ENCODE measurements around the gene FAM53A. TPM values are rescaled to one million over a fixed set of nuclear protein-coding genes. Genes with fewer than 3 reads are reported as not detected.

Gene FAM53A
- total RNA-seq, 1 experiment from 2014 or later, result 3.1 TPM

DNA sequence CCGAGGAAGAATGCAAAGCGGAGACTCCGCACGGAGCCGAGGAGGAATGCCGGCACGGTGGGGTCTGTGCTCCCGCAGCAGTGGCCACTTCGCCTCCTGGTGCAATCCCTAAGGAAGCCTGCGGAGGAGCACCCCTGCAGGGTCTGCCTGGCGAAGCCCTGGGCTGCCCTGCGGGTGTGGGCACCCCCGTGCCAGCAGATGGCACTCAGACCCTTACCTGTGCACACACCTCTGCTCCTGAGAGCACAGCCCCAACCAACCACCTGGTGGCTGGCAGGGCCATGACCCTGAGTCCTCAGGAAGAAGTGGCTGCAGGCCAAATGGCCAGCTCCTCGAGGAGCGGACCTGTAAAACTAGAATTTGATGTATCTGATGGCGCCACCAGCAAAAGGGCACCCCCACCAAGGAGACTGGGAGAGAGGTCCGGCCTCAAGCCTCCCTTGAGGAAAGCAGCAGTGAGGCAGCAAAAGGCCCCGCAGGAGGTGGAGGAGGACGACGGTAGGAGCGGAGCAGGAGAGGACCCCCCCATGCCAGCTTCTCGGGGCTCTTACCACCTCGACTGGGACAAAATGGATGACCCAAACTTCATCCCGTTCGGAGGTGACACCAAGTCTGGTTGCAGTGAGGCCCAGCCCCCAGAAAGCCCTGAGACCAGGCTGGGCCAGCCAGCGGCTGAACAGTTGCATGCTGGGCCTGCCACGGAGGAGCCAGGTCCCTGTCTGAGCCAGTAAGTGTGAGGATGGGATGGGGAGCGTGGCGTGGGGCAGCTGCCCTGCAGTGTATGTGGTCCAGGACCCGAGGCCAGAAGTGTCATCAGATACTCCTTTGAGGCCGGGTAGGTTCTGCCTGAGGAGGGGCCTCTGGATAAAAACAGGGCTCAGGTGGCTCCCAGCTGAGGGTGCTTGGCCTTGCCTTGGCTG is 44.2 kb upstream of the FAM53A start:
- POLR2A ChIA-PET (ENCODE audit: unreplicated experiment), result no interaction called here
- CTCF ChIA-PET, result no interaction called here
- H3K4me2 ChIP-seq (ENCODE audit: low read length), result peak overlapping the region; percentile 70
- DNase-seq (no peak), ATAC-seq (no peak)
- BruUV-seq (replicated peaks), result no TSS peak
- H3K79me2 ChIP-seq (ENCODE audit: low read length), result peaks cover 63% of the 10 kb centered on the region
- TF ChIP-seq EZH2 (IDR thresholded peaks at IDR 0.05; ENCODE audit: low read length, unreplicated experiment), result no peak
- TF ChIP-seq CTCF (conservative IDR thresholded peaks at IDR 0.05; ENCODE audit: low read depth, low read length), result no peak
- no peak for TF ChIP-seq EZH2phosphoT487 (IDR thresholded peaks at IDR 0.05; ENCODE audit: borderline replicate concordance, low read length)
- intact Hi-C loops (cut with micrococcal nuclease), result no loop called here
- H2AFZ ChIP-seq (ENCODE audit: low read length), result no peak overlapping the region
- no peaks in the 10 kb centered on the region for H3K27me3 ChIP-seq (ENCODE audit: low read length)
- peak overlapping the region; percentile 56 for H3K9ac ChIP-seq (ENCODE audit: low read length)
- peaks cover 51% of the 10 kb centered on the region for H3K4me1 ChIP-seq (ENCODE audit: insufficient read depth, low read length)
- peak overlapping the region; percentile 34 for H3K4me3 ChIP-seq (ENCODE audit: low read length)
- H3K36me3 ChIP-seq (ENCODE audit: low read depth, low read length), result peaks cover 38% of the 10 kb centered on the region
- H3F3A ChIP-seq (ENCODE audit: low read length, unreplicated experiment), result no peaks in the 10 kb centered on the region
- H3K9me3 ChIP-seq (ENCODE audit: low read length), result no peaks in the 10 kb centered on the region
- no peaks in the 10 kb centered on the region for H3K9me2 ChIP-seq (replicated peaks; ENCODE audit: low read length)
- peak overlapping the region; percentile 92 for H3K27ac ChIP-seq (ENCODE audit: low read length)
- peaks cover 14% of the 10 kb centered on the region; the same call in 1 of the 2 replicates for H4K20me1 ChIP-seq (ENCODE audit: low read length)

DNA sequence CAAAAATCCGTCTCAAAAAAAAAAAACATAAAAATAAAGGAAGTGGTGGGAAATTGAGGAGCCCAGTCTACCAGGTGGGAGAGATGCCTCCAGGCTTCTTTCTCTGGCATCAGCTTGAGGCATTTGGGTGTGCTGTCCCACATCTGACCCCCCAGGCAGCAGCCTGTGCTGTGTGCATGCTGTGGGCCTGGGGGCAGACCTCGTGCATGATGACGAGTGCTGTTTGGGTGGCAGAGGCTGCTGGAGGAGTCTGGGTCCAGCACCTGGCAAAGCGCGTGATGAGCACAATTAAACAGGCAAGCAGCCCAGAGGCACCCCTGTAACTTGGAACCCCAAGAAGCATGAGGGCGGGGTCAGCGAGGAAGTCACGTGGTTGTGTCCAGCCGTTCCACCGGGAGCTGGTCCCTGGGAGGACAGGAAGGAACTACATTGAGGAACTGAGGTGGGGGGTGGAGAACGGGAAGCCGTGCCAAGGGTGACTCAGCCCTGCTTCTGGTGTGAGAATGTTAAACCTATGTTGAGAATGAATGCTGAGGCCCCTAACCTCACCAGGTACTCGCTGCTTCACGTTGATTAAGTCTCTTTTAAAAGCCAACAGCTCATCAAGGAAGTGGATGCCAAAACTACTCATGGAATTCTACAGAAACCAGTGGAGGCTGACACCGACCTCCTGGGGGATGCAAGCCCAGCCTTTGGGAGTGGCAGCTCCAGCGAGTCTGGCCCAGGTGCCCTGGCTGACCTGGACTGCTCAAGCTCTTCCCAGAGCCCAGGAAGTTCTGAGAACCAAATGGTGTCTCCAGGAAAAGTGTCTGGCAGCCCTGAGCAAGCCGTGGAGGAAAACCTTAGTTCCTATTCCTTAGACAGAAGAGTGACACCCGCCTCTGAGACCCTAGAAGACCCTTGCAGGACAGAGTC is 43.3 kb upstream of the FAM53A start:
- Histone ChIP-seq H3K79me2 (ENCODE audit: low read length) (peaks cover 63% of the 10 kb centered on the region), H4K20me1 (ENCODE audit: low read length) (peaks cover 10% of the 10 kb centered on the region; the same call in 1 of the 2 replicates), H3K4me1 (ENCODE audit: insufficient read depth, low read length) (peaks cover 60% of the 10 kb centered on the region), H3K36me3 (ENCODE audit: low read depth, low read length) (peaks cover 31% of the 10 kb centered on the region), H3K27ac (ENCODE audit: low read length) (peak overlapping the region; percentile 92), H3F3A (ENCODE audit: low read length, unreplicated experiment) (no peaks in the 10 kb centered on the region), H2AFZ (ENCODE audit: low read length) (peak overlapping the region; percentile 52; the same call in 1 of the 2 replicates), H3K9me2 (replicated peaks; ENCODE audit: low read length) (no peaks in the 10 kb centered on the region), H3K27me3 (ENCODE audit: low read length) (no peaks in the 10 kb centered on the region), H3K4me3 (ENCODE audit: low read length) (peak overlapping the region; percentile 34), H3K9ac (ENCODE audit: low read length) (peak overlapping the region; percentile 56), H3K4me2 (ENCODE audit: low read length) (peak overlapping the region; percentile 70), H3K9me3 (ENCODE audit: low read length) (no peaks in the 10 kb centered on the region)
- DNase-seq, result peak; percentile 89
- BruUV-seq (replicated peaks), result TSS peak; percentile 19
- CTCF ChIA-PET, result interaction anchor here (0.6 to 1.6 kb wide), 2 partner anchors 15 to 34 kb away, joined by 6 to 13 read pairs; no protein-coding TSS in a partner anchor
- POLR2A ChIA-PET (ENCODE audit: unreplicated experiment), result no interaction called here
- intact Hi-C loops (cut with micrococcal nuclease), result no loop called here
- ATAC-seq, result peak; percentile 63
- TF ChIP-seq EZH2phosphoT487 (IDR thresholded peaks at IDR 0.05; ENCODE audit: borderline replicate concordance, low read length) (no peak), CTCF (conservative IDR thresholded peaks at IDR 0.05; ENCODE audit: low read depth, low read length) (no peak), EZH2 (IDR thresholded peaks at IDR 0.05; ENCODE audit: low read length, unreplicated experiment) (no peak)

Data from PC-3 (cell line).